HG02981 (cell line): ENCODE data around the gene NLRP7.
"Not testable (repeated sequence)": the region's sequence is repeated elsewhere in the genome, so short reads cannot be mapped to it uniquely, and the experiment has no call there.

Source experiments
- ATAC-seq: cut with Tn5 transposase; IDR thresholded peaks from one replicate; pipeline ENCODE4 v1.9.1; 2021; ENCODE audit warnings: mild to moderate bottlenecking, moderate library complexity; ENCODE audit not compliant: unreplicated experiment

NLRP7 gene

DNA sequence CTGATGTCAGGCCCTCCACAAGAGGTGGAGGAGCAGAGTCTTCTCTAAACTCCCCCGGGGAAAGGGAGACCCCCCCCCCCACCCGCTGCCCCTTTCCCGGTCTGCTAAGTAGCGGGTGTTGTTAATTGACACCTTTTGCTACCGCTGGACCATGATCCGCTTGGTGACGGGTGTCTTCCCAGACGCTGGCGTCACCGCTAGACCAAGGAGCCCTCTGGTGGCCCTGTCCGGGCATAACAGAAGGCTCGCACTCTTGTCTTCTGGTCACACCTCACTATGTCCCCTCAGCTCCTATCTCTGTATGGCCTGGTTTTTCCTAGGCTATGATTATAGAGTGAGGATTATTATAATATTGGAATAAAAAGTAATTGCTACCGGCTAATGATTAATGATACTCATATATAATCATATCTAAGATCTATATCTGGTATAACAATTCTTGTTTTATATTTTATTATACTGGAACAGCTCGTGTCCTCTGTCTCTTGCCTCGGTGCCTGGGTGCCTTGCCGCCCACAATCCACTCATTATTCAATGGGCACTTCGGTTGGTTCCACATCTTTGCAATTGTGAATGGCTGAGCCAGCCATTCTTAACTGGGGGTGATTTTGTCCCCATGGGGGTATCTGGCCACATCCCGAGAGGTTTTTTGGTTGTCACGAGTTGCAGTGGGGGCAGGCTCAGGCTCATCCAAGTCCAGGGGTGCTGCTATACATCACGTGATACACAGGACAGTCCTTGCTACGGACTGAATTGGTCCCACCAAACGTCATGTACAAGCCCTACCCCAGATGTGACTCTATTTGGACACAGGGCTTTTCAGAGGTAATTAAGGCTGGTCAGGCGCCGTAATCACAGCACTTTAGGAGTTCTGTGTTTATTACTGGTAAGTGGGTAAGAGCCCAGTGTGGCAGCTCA lies 27.4 kb downstream of the NLRP7 start:
- ATAC-seq, result not testable (repeated sequence)

- no peak for ATAC-seq
These were observed 28.8 kb downstream of the NLRP7 start for GRCh38 chr19:54918499-54918898.

GRCh38 chr19:54916822-54917221 lies 30.5 kb downstream of the NLRP7 start:
- no peak for ATAC-seq

DNA sequence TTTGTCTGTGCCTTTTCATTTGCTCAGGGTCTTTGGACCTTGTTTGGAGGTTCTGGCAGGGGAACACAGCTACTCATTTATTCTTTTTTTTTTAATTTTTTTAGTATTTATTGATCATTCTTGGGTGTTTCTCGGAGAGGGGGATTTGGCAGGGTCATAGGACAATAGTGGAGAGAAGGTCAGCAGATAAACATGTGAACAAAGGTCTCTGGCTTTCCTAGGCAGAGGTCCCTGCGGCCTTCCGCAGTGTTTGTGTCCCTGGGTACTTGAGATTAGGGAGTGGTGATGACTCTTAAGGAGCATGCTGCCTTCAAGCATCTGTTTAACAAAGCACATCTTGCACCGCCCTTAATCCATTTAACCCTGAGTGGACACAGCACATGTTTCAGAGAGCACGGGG lies 39.4 kb downstream of the NLRP7 start:
- not testable (repeated sequence) for ATAC-seq

DNA sequence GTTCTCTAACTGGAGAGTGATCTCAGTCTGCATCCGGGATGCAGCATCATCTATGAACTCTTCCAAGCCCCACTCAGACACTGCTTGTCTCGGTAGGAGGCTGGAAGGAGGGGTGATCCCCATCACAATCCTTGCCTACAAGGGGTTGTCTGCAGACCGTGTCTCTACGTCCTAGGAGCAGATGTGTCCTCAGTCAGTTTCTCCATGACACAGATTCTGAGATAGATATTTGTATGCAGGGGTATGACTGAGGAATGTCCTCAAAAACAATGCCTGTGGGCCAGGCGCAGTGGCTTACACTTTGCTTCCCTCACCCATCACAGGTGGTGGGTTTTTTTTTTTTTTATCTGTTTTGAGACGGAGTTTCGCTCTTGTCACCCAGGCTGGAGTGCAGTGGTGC lies 40.5 kb downstream of the NLRP7 start:
- ATAC-seq, result no peak

GRCh38 chr19:54905803-54906511 lies 41.4 kb downstream of the NLRP7 start, which contains the start of gene NCR1:
NCR1 (plus strand) TSS chr19:54906148; CDS start chr19:54906188, 40 bp downstream.
- no peak for ATAC-seq

DNA sequence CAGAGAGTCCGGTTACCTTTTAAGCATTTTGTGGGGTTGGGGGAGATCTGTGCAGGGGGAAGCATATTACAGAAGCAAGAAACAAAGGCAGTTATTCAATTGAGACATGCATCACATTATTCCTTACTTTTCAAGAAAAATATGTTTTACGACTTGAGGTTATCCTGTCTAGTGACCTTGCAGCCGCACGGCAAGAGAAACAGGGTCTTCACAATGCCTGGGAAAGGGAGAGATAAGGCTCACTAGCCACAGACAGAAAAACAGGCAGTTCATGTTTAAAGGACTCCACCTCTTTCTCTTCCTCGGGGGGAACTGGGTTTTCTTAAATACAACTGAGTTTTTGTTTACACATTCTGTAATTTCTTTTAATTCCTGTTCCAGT lies 41.9 kb downstream of the NLRP7 start:
- no peak for ATAC-seq

- not testable (repeated sequence) for ATAC-seq
These were observed 43.1 kb downstream of the NLRP7 start for GRCh38 chr19:54904261-54904660.

DNA sequence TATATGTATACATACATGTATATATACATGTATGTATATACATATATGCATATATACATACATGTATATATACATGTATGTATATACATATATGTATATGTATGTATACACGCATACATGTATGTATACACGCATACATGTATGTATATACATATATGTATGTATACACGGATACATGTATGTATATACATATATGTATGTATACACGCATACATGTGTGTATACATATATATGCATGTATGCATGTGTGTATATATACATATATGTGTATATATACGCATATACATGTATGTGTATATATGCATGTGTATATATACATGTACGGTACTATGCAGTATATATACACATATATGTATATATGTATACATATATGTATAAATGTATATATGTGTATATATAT lies 44.0 kb downstream of the NLRP7 start:
- no peak for ATAC-seq

DNA sequence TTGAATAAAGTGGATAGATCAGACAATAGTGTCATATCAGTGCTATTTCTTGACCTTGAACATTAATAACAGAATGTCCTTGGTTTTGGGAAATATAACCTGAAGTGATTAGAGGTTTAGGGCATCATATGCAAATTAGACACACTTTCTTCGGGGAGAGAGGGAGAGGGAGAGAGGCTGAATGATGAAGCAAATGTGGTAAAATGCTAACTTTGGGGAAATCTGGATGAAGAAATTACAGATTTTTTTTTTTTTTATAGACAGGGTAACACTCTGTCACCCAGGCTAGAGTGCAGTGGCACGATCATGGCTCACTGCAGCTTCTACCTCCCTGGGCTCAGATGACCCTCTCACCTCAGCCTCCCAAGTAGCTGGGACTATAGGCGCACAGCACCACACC lies 45.3 kb downstream of the NLRP7 start:
- no peak for ATAC-seq

DNA sequence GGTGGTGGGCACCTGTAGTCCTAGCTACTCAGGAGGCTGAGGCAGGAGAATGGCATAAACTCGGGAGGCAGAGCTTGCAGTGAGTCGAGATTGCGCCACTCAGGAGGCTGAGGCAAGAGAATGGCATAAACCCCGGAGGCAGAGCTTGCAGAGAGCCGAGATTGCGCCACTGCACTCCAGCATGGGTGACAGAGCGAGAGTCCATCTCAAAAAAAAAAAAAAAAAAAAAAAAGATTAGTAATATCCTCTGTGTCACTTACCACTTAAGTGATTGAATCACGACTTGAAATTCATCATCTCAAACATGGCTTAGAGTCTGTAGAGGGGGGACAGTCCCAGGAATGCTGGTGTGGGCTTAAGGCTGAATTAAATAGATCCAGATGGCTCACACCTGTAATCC lies 46.2 kb downstream of the NLRP7 start:
- ATAC-seq, result not testable (repeated sequence)

DNA sequence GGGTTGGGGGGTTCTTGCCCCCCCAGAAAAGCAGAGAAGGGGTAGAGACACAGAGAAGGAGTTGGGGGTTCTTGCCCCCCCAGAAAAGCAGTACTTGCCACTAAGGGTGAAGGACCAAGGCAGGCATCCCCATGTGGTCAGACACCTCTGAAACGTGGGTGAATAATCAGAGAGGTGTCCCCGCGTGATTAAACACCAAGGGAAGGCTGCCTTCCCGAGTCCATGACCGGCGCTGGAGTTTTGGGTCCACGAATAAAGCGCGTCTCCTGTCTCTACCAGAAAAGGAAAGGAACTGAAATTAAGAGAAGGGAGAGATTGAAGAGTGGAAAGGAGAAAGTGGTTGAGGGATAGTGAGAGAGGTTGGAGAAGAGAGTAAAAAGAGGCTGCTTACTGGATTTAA lies 47.7 kb downstream of the NLRP7 start:
- ATAC-seq, result not testable (repeated sequence)

DNA sequence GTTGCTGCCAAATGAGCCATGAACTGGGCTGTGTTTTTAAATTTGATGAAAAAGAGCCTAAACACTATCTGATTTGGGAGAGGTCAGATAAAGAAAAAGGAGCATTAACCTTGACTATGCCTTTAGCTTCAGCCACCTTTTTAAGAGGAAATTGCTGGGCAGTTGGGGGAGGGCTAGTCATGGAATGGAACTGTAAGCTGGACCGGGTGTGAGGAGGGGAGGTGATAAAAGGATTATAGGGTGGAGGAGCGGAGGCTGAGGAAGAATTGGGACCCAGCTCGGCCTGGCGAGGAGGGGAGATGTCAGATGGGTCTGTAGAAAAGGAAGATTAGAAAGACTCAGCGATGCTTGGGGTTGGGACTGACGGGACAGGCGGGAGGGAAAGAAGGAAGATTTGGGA lies 48.6 kb downstream of the NLRP7 start:
- not testable (repeated sequence) for ATAC-seq

GRCh38 chr19:54896036-54896435 lies 51.3 kb downstream of the NLRP7 start:
- ATAC-seq, result no peak

DNA sequence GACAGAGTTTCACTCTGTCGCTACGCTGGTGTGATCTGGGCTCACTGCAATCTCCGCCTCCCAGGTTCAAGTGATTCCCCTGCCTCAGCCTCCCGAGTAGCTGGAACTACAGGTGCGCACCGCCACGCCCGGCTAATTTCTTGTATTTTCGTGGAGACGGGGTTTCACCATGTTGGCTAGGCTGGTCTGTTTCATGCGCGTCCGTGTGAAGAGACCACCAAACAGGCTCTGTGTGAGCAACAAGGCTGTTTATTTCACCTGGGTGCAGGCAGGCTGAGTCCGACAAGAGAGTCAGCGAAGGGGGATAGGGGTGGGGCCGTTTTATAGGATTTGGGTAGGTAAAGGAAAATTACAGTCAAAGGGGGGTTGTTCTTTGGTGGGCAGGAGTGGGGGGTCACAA lies 53.2 kb downstream of the NLRP7 start:
- ATAC-seq, result not testable (repeated sequence)

GRCh38 chr19:54893406-54893805 lies 53.9 kb downstream of the NLRP7 start:
- ATAC-seq, result no peak

DNA sequence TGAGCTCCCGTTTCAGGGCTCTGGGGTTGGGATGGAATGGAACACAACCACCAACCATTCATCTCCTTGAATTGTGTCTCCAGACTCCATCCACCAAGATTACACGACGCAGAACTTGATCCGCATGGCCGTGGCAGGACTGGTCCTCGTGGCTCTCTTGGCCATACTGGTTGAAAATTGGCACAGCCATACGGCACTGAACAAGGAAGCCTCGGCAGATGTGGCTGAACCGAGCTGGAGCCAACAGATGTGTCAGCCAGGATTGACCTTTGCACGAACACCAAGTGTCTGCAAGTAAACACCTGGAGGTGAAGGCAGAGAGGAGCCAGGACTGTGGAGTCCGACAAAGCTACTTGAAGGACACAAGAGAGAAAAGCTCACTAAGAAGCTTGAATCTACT lies 57.8 kb downstream of the NLRP7 start:
- no peak for ATAC-seq

DNA sequence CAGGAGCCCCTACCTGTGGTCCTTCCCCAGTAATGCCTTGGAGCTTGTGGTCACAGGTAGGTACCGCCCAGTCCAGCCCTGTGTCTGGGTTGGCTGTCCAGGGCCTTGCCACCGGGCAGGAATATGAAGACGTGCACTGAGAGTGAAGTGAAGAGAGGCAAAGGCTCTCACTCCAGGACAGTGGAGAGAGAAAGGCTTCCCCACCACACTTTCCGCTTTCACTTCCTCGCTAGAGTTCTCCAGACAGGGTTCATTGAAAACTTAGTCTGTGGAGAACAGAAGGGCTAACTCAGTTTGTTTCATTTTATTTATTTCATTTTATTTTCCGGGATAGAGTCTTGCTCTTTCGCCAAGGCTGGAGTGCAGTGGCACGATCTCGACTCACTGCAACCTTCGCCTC lies 59.1 kb downstream of the NLRP7 start:
- ATAC-seq, result no peak

DNA sequence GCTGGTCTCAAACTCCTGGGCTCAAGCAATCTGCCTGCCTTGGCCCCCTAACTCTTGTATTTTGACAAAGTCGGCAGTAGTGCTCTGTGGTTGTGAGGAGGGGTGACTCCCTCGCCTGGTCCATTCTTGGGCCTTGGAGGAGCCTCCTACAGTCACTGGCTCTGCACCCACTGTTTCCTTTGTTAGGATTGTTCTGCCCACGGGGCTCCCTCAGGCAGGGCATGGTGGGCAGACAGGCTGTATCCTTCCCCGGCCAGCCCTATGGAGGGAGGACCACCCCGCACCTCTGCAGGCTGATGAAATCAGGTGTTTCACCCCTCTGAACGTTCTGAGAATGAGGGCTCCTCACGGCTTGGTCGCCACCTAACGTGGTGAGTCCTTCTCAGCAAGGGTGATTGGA lies 64.1 kb downstream of the NLRP7 start:
- no peak for ATAC-seq

DNA sequence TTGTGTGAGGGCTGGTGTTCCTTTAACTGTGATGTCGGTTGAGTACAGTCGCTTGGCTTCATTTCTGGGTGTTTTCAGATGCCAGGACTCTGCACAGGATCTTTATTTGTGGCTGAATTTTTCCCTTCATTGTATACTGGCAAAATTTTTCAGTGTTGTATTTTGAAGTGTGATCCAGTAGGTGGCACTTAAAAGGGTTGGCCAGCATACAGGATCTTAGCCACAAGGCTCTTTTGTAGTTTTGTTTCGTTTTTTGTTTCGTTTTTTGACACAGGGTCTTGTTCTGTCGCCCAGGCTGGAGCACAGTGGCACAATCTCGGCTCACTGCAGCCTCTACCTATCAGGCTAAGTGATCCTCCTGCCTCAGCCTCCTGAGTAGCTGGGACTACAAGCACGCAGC lies 64.6 kb downstream of the NLRP7 start:
- ATAC-seq, result no peak

GRCh38 chr19:54881884-54882283 lies 65.4 kb downstream of the NLRP7 start:
- no peak for ATAC-seq

DNA sequence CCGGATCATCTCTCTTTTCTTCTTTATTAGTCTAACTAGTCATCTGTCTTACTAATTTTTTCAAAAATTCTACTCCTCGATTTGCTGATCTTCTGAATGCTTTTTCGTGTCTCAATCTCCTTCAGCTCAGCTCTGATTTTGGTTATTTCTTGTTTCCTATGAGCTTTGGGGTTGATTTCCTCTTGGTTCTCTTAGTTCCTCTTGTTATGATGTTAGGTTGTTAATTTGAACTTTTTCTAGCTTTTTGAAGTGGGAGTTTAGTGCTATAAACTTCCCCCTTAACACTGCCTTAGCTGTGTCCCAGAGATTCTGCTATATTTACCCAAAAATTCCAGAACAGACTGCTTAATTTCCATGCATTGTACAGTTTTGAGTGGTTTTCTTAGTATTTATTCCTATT lies 69.9 kb downstream of the NLRP7 start:
- no peak for ATAC-seq
